NCI-H524 treated with DMSO at 0.1 percent for 48 hours (cell line): ENCODE measurements around the gene KLHL42.
A peak's percentile ranks its signal among the peaks of the same experiment; 100 is the strongest.
"Not testable (repeated sequence)": the region's sequence is repeated elsewhere in the genome, so short reads cannot be mapped to it uniquely, and the experiment has no call there.

Experiments used
- DNase-seq: peaks from one replicate; lab custom pipeline; 2025; lab: John Stamatoyannopoulos, UW

Gene KLHL42, protein sequence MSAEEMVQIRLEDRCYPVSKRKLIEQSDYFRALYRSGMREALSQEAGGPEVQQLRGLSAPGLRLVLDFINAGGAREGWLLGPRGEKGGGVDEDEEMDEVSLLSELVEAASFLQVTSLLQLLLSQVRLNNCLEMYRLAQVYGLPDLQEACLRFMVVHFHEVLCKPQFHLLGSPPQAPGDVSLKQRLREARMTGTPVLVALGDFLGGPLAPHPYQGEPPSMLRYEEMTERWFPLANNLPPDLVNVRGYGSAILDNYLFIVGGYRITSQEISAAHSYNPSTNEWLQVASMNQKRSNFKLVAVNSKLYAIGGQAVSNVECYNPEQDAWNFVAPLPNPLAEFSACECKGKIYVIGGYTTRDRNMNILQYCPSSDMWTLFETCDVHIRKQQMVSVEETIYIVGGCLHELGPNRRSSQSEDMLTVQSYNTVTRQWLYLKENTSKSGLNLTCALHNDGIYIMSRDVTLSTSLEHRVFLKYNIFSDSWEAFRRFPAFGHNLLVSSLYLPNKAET

DNA sequence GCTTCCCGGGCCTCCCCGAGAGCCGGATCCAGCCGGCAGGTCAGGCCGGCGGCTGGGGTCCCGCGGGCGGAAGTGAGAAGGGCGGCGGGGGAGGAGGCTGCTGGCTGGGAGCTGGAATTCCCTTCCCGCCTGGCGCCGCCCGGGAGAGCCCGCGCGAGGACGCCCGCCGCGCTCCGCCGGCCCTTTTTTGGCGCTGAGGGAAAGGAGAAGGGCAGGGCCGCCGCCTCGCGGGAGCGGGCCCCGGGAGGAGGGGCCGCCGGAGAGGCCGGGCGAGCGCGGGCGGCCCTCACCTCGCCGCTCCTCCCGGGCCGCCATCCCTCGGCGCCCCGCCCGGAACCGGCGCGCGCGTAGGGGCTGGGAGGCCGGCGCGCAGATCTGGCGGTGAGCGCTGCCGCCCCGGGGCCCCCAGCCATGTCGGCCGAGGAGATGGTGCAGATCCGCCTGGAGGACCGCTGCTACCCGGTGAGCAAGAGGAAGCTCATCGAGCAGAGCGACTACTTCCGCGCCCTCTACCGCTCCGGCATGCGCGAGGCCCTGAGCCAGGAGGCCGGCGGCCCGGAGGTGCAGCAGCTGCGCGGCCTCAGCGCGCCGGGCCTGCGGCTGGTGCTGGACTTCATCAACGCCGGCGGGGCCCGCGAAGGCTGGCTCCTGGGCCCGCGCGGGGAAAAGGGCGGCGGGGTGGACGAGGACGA, at the start of gene KLHL42, which contains the start of gene MANSC4:
Gene KLHL42 (plus strand): TSS at position 314 of the 692 bp plus-strand sequence. CDS start 98 bp downstream, at position 412.
Gene MANSC4 (minus strand): TSS at position 317 of the 692 bp plus-strand sequence. CDS start 8,960 bp downstream, outside the sequence.
- DNase-seq: no peak

DNA sequence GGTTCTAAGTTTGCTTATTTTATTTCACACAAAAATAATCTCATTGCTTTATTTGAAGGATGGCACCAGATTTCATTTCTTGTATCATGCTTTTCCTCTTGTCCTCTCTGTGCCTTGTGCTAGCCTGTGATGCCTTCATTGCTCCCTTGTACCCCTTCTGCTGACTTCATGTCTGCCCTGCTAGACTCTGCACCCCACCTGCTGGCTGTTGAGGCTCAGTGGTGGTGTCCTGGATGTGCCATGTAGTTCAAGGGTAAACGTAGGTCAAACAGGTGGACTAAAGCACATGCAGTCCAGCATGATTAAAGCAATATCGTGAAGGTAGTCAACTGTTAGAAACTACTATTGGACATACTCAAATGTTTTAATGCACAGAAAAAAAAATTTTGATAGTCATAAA, 47.8 kb upstream of the KLHL42 start:
- DNase-seq: peak; percentile 2

DNA sequence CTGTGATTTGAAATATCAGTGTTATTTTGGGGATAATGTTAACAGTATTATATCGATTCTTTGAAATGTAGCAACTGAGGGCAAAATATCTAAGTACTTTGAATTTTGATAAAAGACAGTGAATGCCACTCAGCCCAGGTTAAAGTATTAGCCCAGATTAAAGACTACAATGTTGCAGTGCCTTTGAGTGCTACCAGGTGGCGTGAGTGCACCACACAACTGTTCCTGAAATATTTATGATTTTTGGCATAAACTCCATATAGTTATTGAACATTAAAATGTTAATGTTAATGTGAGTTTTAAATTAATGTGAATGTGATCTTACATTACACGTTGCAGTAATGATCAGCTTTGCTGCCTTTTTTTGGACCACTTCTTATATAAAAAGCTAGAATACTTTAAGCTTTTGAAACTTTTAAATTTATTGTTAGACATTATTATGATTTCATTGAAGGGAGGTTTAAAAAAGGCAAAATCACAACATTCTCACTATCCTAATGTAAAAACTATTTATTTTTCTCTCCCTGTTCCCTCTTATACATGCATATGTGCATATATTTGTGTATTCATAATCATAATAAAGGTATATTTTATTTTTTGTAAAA, 46.9 kb upstream of the KLHL42 start:
- no peak for DNase-seq

DNA sequence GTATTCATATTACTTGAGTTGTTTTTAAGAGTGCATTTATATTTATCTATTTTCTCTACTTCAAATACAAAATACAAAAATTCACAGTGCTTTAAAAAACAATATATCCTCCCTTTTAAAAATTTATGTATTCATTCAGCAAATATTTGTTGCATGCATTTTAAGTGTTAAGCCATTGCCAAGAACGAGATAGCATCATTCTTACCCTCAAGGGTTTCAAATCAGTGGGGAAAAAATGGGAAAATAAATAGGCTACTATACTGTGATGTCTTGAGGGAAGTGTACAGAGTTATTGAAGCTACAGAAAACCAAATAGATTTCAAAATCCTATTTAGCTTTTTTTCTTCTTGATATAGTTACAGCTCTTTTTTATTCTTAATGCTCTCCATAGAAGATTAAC, 46.2 kb upstream of the KLHL42 start:
- no peak for DNase-seq

DNA sequence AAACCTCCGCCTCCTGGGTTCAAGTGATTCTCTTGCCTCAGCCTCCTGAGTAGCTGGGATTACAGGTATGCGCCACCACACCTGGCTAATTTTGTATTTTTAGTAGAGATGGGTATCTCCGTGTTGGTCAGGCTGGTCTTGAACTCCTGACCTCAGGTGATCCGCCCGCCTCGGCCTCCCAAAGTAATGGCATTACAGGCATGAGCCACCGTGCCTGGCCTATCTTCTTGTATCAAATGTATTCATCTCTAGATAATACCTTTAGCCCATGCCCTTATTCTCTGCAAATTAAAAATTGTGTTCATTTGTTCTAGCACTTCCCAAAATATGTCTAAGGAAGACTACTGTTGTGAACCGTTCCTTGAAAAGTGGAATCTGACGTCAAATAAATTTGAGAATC, 45.7 kb upstream of the KLHL42 start:
- not testable (repeated sequence) for DNase-seq

DNA sequence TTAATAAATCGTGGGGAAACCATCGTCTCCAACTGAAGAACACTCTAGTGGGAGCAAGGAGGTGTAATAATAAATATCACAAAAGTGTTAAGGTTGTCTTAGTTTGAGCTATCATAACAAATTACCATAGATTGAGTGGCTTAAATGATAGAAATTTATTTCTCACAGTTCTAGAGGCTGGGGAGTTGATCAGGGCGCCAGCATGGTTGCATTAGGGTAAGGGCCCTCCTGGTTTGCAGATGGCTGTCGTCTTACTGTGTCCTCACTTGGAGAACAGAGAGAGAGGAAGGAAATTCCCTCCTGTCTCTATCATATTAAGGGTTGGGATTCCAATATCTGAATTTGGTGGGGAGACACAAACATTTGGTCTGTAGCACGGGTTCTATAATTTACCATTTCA, 36.4 kb upstream of the KLHL42 start:
- DNase-seq: no peak

DNA sequence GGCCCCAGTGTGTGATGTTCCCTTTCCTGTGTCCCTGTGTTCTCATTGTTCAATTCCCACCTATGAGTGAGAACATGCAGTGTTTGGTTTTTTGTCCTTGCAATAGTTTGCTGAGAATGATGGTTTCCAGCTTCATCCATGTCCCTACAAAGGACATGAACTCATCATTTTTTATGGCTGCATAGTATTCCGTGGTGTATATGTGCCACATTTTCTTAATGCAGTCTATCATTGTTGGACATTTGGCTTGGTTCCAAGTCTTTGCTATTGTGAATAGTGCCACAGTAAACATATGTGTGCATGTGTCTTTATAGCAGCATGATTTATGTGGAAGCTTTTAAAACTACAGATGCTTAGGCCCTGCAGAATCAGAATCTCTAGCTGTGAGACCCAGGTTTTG, 34.3 kb upstream of the KLHL42 start:
- not testable (repeated sequence) for DNase-seq

DNA sequence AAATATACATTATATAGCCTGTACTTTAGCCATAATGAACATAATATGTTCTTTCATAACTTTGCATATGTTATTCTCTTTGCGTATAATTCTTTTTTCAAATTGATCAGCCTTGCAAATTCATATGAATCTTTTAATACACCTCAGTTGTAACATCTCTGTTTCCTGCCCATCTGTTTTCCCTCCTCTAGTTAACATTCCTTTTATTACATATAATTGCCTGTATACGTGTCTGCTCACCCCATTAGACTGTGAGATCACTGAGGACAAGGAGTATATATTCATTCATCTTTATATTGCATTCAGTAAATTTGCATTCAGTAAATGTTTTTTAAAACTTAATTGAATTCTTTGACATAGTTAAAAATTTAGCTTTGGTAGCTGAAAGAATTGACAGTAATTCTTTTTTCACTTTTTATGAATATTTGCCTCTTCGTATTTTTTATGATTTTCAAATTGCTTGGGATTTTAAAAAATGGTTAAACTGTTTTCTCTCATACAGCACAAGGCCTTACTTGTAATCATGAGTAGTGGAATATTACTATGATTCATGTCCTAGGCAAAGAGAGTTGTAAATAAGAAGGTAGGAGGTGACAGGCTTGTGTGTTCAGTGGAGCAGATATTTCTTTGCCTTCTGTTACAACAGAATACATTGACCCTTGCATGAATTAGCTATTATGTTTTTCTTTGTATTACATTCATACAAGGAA, 32.8 kb upstream of the KLHL42 start:
- no peak for DNase-seq

DNA sequence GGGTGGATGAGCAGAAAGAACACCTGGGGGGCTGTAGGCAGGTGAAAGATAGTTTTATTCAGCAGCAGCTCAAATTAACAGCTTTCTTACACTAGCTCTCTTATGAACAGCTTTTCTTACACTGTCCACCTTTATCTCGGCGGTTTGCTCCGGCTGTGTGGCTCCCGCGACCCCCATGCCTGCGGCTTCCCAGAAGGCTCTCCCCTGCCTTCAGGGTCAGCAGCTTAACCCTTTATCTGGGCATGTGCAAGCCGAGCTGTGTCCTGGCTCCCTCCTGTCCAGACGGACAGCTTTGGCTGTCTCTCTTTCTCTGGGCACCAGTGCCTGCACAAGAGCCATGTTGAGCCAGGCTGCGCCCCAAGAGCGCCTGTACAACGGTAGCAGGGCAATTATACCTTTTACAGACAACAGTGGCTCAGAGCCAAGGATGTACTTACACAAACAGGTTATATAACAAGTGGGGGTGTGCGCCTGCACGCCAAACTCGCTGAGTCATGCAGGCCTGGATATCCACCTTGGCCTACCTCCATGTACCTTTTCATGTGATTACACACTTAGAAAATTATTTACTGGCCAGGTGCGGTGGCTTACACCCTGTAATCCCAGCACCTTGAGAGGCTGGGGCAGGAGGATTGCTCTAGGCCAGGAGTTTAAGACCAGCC, 28.5 kb upstream of the KLHL42 start:
- no peak for DNase-seq

DNA sequence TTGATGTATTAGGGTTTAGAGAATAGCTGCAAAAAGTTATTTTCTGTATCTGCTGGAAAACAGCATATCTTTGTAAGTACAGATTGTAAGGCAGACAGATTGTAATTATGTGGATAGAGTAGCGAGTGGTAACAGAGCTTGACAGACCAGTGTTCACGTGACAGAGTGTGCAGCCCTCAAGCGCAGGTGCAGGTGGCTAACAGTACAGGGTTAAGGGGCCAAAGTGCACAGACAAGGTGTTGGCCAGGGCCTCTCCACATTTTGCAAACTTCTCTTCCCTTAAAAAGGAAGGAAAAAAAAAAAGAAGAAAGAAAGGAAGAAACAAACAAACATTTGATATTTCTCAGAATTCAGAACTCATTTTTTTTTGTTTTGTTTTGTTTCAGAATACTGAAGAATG, 25.2 kb upstream of the KLHL42 start:
- no peak for DNase-seq

DNA sequence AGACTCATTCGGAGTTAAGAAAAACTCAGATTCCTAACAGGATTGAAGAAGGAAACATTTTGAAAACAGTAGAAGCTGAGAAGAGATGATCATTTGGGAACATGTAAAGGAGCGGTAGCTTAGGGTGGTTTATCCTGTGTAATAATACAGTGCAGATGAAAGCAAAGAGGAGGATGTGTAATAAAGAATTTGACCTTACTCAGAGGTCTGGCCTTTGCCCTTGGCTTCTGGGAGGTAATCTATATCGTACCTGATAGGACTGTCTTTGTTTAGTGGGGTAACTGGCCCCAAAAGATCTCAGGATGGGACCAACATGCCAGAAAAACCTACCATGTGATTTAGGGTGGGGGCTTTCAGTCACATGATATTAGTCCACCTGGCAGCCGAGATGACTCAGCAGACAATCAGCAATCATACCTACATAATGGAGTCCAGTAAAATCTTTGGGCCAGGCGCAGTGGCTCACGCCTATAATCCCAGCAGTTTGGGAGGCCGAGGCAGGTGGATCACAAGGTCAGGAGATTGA, 23.3 kb upstream of the KLHL42 start:
- DNase-seq: no peak

DNA sequence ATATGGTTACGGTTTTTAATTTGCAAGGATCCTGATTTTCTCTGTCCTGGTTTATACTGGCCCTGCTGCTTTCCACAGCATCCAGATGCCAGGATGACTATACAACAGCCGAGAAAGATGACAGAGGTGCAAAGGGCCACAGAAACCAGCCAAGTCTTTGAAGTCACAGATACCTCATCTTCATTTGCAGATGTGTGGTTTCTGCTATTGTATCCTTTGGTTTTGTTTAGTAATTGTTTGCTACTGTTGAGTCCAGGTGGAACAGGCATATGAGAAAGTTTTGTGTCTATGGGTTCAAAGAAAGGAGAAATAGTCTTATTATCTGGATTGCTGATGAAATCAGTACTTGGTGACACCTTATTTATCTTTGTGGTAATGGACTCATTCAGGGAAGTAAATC, 17.3 kb upstream of the KLHL42 start:
- DNase-seq: no peak

DNA sequence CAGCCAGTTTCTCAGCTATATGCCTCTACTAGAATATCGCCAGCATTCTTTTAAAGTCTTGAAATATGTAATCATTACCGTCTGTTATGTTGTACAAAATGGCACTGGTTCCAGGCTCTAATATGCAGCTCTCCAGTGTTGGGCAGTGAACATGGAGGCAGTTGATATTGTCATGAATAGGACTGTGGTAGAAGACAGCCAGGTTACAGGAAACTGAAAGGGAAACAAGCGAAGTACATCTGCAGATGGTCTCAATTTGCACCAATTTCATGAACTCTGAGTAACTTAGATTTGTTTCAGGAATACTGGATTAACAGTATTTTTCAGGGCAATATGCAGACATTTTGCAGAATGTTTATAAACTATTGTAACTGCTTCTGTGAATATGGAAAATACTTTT, 13.4 kb upstream of the KLHL42 start:
- DNase-seq: no peak

DNA sequence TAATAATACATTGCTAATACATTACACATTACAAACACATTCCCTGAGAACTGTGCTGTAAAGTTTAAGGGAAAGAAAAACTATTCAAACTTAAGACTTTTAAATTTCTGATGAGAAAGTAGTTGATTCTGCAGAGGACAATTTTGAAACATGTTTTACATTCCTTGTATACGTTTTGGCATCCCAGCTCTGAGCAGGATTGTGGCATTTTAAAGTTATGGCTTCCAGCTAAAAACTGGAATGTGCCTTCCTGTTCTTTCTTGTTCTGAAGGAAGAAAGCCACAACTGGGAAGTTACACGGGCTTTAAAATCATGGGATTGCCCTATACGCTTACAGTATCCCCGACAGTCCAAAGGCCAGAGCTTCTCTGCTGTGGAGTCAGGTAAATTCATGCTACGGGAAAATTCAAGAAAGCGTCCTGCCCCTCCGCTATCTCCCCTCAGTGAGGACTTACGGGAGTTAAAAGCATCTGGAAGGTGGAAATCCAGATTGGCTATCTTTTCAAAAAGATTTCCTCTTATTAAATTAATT, 10.8 kb upstream of the KLHL42 start:
- DNase-seq: no peak

DNA sequence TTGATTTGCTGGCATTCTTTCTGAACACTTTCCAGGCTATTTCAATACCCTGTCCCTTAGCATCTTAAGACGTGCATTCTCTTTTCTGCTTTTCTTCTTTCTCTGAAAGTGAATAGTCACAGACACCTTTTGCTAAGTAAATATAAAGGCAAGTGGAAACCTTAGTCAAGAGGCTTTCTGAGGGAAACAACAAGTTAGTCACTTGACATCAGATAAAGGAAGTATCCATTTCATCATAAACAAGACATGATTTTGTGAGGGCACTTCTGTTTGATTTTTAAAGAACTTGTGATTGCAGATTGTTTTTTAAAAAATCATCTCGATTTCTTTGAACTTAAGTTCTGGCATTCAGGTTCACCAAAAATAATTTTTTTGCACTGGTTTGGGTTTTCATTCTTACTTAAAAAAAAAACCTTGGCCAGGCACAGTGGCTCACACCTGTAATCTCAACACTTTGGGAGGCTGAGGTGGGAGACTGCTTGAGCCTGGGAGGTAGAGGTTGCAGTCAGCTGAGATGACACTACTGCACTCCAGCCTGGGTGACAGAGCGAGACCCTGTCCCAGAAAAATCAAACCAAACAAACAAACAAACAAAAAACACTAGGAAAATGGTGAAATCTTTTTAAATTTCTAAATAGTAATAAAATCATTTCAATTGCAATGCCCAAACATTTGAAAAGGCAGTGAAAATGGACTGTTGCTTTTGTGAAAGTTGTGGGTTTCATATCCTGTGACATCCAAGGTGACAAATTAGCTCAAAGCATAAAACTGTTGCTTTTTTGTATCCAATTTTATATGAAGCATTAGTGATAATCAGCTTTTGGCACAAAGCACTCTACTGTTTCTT, 8.3 kb upstream of the KLHL42 start:
- no peak for DNase-seq

DNA sequence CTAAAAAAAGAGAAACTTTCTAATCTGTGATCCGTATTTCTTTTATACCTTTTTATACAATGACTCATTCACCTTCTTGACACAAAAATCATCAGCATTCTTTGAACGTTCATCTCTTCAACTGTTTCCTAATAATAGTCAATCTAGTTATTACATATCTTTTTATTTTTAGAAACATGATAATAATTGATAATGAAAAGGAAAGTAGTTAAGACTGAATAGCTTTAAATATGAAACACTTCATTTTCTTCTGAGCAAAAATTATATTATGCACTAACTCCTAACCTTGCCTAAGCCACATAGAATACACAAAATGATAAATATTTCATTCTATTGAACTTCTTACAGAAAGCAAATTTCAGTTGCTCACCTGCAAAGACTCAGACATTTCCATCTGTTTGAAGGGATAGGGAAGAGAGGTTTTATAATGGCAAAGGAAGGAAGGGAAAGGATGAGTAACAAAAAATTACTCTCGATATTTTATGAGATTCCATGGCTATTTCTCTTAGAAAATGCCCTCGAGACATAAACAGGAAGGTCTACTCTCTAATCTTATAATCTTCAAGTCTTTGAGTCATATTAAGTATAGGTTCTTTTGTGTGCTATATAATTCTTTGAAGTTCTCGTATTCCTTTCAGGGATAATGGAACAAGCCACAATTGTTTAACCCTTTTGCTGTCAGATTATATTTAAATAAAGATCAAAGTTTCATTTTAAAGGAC, 7.5 kb upstream of the KLHL42 start:
- DNase-seq: no peak

DNA sequence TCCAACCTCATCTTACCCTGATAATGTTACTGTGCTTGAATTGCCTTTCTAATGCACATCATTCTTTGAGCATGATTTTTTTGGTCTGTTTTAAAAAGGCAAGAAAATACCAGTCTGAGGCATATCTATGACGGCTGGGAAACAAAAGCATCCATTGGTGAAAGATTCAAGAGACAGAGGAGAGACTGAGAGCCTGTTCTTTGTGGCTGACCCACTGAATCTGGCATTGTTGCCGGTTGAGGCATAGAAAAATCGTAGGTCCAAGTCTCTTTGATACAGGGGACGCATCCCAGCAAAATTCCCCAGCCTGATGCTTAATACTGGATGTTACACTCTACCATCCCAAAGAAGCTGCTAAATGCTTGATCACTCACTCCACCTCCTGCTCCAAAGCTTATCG, 2.9 kb upstream of the KLHL42 start:
- DNase-seq: no peak

DNA sequence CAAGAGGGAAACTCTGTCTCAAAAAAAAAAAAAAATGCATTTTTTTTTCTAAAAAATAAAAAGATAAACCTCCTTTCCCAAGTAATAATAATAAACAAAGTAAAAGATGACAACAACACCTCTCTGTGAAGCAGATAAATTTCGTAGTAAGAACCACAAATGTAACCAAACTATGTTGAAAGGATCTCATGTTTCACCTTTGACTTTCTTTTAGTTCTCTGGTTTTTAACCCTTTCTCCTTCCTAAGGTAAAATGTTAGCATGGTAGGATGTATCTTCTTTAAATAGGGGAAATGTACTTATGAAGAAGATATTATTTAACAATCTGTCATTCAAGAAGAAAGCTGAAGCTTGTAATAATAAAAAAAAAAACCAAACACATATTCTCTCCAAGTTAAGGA, 1.8 kb upstream of the KLHL42 start:
- DNase-seq: no peak

DNA sequence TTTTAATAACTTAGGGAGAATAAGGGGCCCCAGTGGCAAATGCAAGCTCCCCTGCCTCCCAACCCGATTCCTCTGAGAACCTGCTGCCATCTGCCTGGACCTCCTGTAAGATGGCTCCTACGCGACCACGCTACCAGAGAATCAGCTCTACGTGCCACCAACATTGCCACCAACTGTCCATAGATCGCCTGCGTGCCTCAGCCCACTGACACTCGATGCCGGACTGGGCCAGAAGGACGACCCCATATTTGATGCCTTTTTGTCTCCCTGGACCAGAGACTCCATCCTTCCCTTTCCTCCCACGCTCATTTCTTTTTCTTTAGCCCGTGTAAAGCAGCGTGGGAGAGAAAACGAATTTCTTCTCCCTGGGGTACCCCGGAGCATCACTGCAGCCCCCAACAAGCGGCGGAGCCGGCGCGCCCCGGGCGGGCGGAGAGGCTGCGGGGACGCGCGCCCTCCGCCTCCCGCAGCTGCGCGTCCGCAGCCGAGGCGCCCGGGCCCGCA, 565 bp upstream of the KLHL42 start:
- peak; percentile 33 for DNase-seq
